Left renal cortex interstitium (tissue), 4 donors: Measurements from ENCODE around the gene CBX6. TPM values are rescaled to one million over a fixed set of nuclear protein-coding genes. Genes with fewer than 3 reads are reported as not detected.

ENCODE experiments used
- DNase-seq, 4 donors: peaks; one replicate each; pipeline ENCODE4 v3.0.0-alpha.2; 2013; ENCODE audit warnings: low read depth in 4 of 4, low spot score in 2 of 4, missing footprints in 1 of 4
- polyA plus RNA-seq, 4 donors: library from polyadenylated mRNA; unstranded; fragments of 120-200 nt; gene quantifications; one replicate each; pipeline ENCODE4 v1.2.1, GENCODE V29; 2013; ENCODE audit not compliant: insufficient read length in 4 of 4

The CBX6 gene
- polyA plus RNA-seq, 4 donors = 35.9 to 50.8 (median 43.0) TPM

- DNase-seq = peak in 3 of 4 donors; percentile 50 to 53 (median 51)
These were observed 28.8 kb downstream of the CBX6 start for GRCh38 chr22:38843201-38843656.

- no peak for DNase-seq
These were observed 29.4 kb downstream of the CBX6 start for GRCh38 chr22:38842512-38843200.

GRCh38 chr22:38841635-38842034, 30.4 kb downstream of the CBX6 start:
- DNase-seq = no peak

GRCh38 chr22:38841211-38841610, 30.8 kb downstream of the CBX6 start:
- no peak for DNase-seq

DNA sequence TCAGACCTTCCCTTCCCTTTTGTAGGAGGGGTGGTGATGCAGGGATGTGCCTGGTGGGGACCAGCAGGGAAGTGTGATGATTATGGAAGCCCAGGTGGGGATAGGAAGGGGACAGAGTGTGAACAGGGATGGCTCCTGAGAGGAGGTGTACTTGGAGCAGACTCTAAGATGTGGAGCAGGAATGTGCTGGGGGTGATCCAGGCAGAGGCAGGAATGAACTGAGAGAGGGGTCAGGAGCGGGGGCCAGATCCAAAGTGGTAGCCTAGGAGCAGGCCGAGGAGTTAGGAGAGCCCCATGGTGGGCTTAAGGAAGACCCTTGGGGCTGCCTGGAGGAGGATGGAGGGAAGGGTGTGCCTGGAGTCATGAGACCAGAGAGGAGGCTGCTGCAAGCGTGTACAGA, 31.9 kb downstream of the CBX6 start:
- no peak for DNase-seq

GRCh38 chr22:38839686-38840085, 32.3 kb downstream of the CBX6 start:
- DNase-seq = no peak

- DNase-seq = no peak
These were observed 34.5 kb downstream of the CBX6 start for GRCh38 chr22:38837414-38837928.

GRCh38 chr22:38835888-38836301, 36.1 kb downstream of the CBX6 start:
- DNase-seq = no peak

DNA sequence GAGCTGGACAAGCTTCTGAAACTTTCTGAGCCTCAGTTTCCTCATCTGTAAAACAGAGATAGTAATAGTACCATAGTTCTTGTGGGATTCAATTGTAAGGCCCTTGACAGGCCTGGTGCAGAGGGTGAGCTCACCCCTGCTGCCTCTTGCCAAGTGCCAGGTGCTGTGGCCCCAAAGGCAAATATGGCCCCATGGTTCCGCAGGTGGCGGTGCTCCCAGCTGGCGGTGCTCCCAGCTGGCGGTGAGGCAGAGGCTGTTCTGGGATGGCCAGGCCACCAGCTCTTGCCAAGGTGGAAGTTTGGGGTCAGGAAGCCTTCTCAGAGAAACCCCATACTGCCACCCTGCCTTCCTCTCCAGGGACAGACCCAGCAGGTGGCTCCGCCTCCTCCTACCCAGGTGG, 37.0 kb downstream of the CBX6 start:
- DNase-seq = no peak

DNA sequence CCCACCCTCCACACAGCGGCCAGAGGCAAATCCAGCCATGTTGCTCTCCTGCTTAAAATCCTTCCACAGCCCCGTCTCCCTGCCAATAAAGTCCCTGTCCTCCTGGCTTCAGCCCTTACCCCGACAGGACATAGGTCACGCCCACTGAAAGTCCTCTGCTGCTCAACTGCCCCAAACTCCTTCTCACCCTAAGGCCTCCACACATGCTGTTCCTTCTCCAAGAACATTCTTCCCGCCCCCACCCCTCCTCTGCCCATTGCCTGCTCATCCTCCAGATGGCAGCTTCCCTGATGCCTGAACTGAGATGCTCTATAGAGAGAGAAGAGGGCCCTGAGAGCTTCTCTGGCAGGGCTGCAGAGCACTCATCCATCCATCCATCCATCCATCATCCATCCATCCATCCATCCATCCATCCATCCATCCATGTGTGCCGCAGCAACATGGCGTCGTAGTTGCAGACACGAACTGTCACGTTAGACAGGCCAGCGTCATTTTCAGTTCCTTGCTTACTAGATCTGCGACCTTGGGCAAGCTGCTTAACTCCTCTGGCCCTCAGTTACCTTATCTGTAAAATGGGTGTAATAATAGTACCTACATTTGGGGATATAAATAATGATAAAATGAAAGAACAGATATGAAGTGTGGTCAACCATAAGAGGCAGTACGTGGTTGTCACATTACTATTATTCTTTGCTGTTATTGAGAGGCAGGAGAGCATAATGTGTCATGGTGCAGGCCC, 37.6 kb downstream of the CBX6 start:
- DNase-seq = no peak

GRCh38 chr22:38833061-38833460, 39.0 kb downstream of the CBX6 start:
- DNase-seq = no peak

DNA sequence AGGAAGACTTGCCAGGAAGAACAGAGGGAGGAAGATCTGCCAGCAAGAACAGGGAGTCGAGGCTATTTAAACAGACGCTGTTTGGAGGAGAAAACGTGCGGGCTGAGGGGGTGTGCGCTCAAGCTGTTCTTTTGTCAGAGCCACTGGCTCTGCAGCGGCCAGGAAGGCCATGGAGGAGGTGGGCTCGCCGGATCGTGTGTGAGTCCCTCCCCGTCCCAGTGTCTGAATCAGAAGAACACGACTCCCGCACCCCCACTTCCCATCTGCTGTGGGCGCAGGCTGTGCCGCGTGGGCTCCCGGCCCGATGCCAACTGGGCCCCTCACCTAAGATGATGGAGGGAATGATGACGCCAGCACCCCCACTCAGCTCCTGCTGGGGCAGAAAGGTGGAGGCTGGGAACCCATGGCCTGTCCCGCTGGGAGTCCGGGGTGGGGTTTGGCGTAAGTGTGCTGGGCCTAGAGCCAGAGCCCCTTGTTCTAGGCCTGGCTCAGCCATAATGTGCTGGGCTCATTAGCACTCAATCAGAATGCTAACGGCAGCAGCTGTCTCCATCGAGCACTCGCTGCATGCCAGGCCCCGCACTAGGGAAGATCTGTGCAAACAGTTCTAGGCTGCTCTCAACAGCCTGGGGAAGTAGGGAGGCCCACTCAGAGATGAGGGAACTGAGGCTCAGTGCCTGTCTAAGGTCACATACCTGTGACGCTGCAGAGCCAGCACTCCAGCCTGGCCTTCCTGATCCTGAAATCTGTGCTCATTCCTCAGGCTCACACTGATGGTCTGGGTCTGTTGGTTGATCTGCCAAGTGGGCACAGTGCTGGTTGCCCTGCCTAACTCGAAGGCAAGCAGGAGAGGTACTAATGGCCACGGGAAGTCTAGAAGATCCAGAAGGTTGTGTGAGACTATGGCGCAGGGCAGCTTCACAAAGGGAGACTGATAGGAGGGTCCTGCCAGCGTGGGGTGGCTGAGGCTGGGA, 39.7 kb downstream of the CBX6 start:
- no peak for DNase-seq

GRCh38 chr22:38831166-38831945, 40.7 kb downstream of the CBX6 start:
- no peak for DNase-seq

GRCh38 chr22:38830845-38831108, 41.2 kb downstream of the CBX6 start:
- no peak for DNase-seq

DNA sequence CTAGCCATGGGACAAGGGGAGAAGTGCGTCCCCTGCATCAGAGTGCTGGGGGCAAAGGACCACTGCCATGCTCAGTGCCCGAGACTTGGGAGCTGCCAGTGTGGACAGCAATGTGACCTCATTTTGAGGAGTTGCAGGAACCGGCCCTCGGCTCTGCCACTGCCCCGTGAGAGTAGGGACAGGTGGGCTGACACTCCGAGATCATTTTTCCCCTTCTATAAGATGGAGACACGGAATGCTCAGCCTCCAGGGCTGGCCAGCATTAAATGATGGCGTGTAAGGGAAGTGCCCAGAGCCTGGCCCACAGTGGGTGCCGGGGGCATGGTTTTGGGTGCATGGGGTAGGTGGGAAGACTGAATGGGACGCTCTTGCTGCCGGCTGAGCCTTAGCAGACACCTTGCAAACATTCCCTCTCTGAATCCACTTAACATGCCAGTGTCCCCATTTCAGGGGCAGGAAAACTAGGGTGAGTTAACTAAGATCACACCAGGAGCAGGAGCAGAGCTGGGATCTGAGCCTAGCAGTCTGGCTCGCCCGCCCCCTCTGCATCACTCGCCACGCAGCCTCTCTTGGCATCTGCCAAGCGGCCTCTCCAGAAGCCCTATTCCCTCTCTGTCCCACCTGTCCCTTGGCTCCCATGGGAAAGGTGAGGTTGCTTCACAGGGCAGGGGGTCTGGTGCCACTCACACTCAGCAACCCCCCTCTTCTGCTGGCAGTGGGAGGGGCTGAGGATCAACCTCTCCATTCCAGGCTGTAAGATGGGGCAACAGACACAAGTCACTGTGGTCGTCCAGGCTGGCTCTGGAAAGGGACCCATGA, 41.8 kb downstream of the CBX6 start:
- no peak for DNase-seq

DNA sequence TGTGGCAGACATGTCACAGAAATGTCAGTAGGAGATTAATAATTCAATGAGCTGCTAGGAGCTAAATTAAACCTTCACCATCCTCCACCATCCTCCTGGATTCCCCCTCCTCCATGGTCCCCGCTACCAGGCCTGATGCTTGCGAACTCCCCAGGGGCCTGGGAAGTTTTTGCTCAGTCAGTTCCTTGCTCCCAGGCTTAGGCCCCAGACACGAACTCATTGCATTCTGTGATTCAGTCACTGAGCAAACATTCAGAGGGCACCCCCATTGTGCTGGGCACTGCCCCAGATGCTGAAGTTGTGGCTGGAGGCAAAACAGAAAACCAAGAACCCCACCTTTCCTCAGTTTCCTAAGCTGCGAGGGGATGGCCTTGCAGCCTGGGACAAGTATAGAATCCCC, 42.5 kb downstream of the CBX6 start:
- no peak for DNase-seq

DNA sequence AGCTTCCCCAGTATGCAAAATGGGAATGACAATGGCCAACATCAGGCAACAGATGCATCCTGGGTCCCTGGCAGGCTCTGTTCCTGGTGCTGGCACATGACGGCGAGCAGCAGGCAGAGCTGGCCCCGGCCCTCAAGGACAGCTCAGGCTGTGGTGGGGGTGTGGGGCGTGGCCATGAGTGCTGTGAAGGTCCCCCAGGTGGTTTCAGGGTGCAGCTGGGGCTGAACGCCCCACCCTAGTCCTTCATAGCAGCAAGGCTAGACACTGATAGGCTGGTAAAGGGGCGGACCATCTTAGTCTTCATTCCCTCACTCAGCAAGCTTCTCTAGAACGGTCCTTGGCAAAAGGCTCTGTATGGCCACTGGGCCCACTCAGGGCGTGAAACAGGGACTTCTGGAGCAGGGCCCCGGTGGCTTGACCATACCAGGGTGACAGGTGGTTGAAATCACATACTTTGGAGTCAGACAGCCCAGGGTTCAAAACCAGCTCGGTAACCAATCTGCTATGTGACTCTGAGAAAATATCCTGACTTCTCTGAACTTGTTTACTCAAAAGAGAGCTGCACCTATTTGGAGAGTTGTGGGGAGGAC, 43.3 kb downstream of the CBX6 start:
- no peak for DNase-seq

GRCh38 chr22:38828191-38828590, 43.8 kb downstream of the CBX6 start:
- DNase-seq = no peak

DNA sequence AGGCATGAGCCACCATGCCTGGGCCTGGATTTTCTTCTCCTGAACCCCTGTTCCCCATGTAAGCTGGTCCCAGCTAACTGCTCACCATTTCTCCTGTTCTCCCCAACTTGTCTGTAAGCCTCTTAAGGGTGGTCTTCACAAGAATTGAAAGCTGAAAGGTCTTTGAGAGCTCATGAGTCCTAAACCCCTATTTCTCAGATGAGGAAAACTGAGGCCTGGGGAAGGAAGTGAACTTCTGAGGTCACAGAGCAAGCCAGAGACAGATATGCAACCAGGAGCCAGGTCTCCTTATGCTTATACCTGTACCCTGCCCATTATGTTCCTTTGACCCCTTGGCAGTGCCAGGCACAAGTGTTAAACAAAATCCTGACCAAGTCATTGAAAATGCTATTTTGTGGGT, 44.5 kb downstream of the CBX6 start:
- DNase-seq = no peak
